Rectal smooth muscle tissue (tissue), 1 donor: Measurements from ENCODE around the gene DEDD2.

Source experiments
- H3K27ac ChIP-seq: one replicate; pipeline ENCODE4 v1.7.0; 2013; ENCODE audit warnings: low read depth, low read length, inconsistent platforms
- H3K27me3 ChIP-seq: one replicate; pipeline ENCODE4 v1.7.0; 2013; ENCODE audit warnings: low read length; ENCODE audit not compliant: control insufficient read depth, insufficient read depth
- H3K36me3 ChIP-seq: one replicate; pipeline ENCODE4 v1.7.0; 2013; ENCODE audit warnings: low read length; ENCODE audit not compliant: control insufficient read depth, insufficient read depth
- H3K4me1 ChIP-seq: one replicate; pipeline ENCODE4 v1.7.0; 2013; ENCODE audit warnings: low read length; ENCODE audit not compliant: control insufficient read depth, insufficient read depth
- H3K4me3 ChIP-seq: one replicate; pipeline ENCODE4 v1.7.0; 2013; ENCODE audit warnings: low read length
- H3K9ac ChIP-seq: one replicate; pipeline ENCODE4 v1.7.0; 2013; ENCODE audit warnings: low read length

The DEDD2 gene

GRCh38 chr19:42230571-42230970 is 13.1 kb upstream of the DEDD2 start:
- Histone ChIP-seq H3K27ac (no peak overlapping the region), H3K4me1 (no peaks in the 10 kb centered on the region), H3K27me3 (no peaks in the 10 kb centered on the region), H3K36me3 (peaks cover 58% of the 10 kb centered on the region), H3K9ac (no peak overlapping the region), H3K4me3 (no peak overlapping the region)

DNA sequence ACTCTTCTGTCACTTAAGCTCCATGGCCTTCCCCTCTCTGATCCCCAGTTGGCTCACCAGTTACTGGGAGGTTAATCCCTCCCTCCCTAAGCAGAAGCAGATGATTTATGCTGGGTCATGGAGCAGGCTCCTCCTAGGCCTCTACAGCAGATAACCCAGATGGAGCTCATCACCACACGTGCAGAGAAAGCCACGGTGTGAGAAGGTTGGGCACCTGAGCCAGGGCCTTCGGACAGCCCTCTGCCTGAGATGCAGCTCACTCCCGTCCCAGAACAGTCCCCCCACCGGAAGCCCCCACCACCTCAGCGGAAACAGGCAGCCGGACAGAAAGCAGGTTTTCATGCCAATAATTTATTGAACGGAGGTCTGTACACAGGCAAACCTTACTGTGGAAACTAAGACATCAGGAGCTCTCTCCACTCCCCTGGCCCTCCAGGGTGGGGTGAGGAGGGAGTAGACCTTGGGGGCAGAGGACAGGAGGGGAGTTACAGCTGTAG is 12.4 kb upstream of the DEDD2 start:
- no peaks in the 10 kb centered on the region for H3K4me1 ChIP-seq
- H3K27me3 ChIP-seq = no peaks in the 10 kb centered on the region
- no peak overlapping the region for H3K27ac ChIP-seq
- H3K4me3 ChIP-seq = no peak overlapping the region
- H3K9ac ChIP-seq = no peak overlapping the region
- peaks cover 56% of the 10 kb centered on the region for H3K36me3 ChIP-seq

DNA sequence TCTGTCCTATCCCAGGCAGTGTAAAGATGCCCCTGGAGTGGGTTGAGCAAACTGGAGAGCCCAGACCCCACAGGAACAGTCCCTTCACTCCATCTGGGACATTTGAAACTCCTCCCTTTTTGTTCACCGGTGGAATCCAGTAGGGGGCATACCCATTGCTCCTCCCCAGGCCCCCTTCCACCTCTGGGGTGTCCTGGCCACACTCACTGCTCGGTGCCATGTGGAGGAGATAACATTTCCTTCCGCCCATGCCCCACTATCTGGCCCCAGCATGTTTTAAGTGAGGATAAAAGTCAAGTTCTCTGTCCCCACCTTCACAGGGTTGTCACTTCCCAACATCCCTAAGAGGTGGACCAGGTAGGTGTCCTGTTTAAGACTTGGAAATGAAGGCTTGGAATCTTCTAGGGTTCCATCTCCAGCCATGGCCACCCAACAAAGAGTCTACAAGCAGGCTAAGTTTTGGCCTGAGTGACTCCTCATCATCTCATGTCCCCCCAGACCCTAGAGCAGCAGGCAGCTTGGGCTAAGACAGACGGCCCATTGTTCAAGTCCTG is 11.9 kb upstream of the DEDD2 start:
- H3K4me3 ChIP-seq = no peak overlapping the region
- no peak overlapping the region for H3K9ac ChIP-seq
- no peak overlapping the region for H3K27ac ChIP-seq
- no peaks in the 10 kb centered on the region for H3K4me1 ChIP-seq
- H3K27me3 ChIP-seq = no peaks in the 10 kb centered on the region
- H3K36me3 ChIP-seq = peaks cover 55% of the 10 kb centered on the region

DNA sequence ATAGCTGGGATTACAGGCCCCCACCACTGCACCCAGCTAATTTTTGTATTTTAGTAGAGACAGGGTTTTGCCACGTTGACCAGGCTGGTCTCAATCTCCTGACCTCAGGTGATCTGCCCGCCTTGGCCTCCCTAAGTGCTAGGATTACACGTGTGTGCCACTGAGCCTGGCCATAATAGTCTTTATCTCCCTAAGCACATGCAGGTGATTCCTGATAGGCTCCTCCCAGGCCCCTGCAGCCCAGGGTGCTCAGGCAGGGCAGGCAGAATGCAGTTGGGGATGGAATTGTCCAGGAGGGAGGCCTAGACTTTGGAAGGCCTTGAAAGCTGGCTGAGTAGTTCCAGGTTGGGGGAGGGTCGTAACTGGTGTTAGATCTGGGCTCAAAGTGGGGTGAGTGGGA is 11.2 kb upstream of the DEDD2 start:
- Histone ChIP-seq H3K4me1 (no peaks in the 10 kb centered on the region), H3K36me3 (peaks cover 50% of the 10 kb centered on the region), H3K27me3 (no peaks in the 10 kb centered on the region), H3K4me3 (no peak overlapping the region), H3K9ac (no peak overlapping the region), H3K27ac (no peak overlapping the region)

DNA sequence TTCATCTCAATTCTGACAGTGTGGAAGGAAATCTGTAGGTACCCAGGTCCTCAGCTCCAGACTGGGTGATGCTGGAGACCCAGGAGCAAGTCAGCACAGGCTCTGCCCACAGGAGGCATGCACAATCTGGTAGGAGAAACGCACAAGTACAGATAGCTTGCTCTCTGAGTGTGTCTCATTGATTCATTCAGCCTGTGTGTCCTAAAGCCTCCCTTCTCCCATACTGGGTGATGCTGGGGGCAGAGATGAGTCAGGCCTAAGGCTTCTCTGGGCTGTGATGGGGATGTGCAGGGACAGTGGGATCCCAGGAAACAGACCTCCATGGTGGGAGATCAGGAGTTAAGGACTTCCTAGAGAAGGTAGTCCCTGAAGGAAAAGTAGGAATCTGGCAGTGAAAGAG is 9.4 kb upstream of the DEDD2 start:
- Histone ChIP-seq H3K4me3 (no peak overlapping the region), H3K4me1 (no peaks in the 10 kb centered on the region), H3K27ac (no peak overlapping the region), H3K36me3 (peaks cover 36% of the 10 kb centered on the region), H3K27me3 (no peaks in the 10 kb centered on the region), H3K9ac (no peak overlapping the region)

DNA sequence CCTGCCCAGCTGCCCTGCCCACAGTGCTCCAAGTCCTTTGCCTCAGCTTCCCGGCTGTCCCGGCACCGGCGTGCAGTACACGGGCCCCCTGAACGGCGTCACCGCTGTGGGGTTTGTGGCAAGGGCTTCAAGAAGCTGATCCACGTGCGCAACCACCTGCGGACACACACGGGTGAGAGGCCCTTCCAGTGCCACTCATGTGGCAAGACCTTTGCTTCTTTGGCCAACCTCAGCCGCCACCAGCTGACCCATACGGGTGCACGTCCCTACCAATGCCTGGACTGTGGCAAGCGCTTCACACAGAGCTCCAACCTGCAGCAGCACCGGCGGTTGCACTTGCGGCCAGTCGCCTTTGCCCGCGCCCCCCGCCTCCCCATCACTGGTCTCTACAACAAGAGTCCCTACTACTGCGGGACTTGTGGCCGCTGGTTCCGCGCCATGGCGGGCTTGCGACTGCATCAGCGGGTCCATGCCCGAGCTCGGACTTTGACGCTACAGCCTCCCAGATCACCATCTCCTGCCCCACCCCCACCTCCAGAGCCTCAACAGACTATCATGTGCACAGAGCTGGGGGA is 8.3 kb upstream of the DEDD2 start:
- Histone ChIP-seq H3K9ac (no peak overlapping the region), H3K4me3 (no peak overlapping the region), H3K27ac (no peak overlapping the region), H3K4me1 (peaks cover 4% of the 10 kb centered on the region), H3K27me3 (no peaks in the 10 kb centered on the region), H3K36me3 (peaks cover 32% of the 10 kb centered on the region)

GRCh38 chr19:42224940-42225717 is 7.7 kb upstream of the DEDD2 start:
- no peak overlapping the region for H3K9ac ChIP-seq
- no peak overlapping the region for H3K4me3 ChIP-seq
- peaks cover 32% of the 10 kb centered on the region for H3K36me3 ChIP-seq
- no peak overlapping the region for H3K27ac ChIP-seq
- peaks cover 7% of the 10 kb centered on the region for H3K4me1 ChIP-seq
- no peaks in the 10 kb centered on the region for H3K27me3 ChIP-seq

GRCh38 chr19:42220751-42221097 is 3.2 kb upstream of the DEDD2 start:
- H3K4me1 ChIP-seq = peaks cover 18% of the 10 kb centered on the region
- peak overlapping the region; percentile 38 for H3K9ac ChIP-seq
- no peaks in the 10 kb centered on the region for H3K27me3 ChIP-seq
- peaks cover 9% of the 10 kb centered on the region for H3K36me3 ChIP-seq
- H3K4me3 ChIP-seq = peak overlapping the region; percentile 94
- peak overlapping the region; percentile 61 for H3K27ac ChIP-seq

DNA sequence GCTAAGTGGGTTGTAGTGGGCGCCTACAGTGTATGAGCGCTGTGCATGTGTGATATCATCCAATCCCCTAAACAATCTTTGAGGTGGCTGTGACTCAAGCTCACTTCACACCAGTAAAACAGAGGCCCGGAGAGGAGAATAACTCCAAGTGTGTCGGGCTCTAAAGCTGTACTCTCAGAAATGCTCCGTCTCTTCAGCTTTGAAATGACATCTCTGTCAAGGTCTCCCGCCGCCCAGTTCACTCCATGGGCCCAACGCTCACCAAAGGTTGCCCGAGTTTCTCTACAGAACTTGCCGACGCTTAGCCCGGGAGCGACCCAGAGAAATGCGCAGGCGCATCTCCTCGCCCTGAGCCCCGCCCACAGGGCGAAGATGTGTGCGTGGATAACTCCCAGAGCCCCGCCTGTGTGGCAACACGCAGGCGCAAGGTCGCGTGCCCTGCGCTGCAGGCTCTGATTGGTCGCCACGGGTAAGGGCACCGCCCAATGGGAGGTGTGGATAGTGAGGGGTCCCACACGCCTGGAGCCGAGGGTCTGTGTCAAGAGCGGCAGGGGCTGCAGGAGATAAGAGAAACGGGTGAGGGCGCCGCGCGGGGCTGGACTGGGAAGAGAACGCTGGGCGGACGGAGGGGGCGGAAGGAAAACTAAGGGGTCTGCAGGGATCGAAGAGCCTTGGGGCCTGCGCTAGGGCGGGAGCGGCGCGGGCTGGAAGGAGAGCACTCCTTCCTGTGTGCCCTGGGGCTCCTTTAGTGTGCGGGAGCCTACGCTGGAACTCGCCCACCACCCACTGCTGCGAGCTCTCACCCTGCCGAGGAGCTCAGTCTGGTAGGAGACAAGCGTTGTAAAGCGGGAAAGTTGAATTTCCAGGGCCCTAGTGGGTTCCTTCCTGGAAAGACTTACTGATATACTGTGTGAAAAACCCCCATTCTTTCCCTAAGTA is 2.6 kb upstream of the DEDD2 start, which contains the start of gene ZNF526:
TSS of gene ZNF526 (plus strand) at position 501 of the 939 bp plus-strand sequence. CDS start 4,092 bp downstream, outside the sequence.
- peak within 1 kb of the TSS; percentile 61 for H3K27ac ChIP-seq
- H3K9ac ChIP-seq = peak within 1 kb of the TSS; percentile 38
- H3K4me3 ChIP-seq = peak within 1 kb of the TSS; percentile 94
- no peaks in the 10 kb centered on the region for H3K27me3 ChIP-seq
- peaks cover 8% of the 10 kb centered on the region for H3K36me3 ChIP-seq
- H3K4me1 ChIP-seq = peaks cover 18% of the 10 kb centered on the region

DNA sequence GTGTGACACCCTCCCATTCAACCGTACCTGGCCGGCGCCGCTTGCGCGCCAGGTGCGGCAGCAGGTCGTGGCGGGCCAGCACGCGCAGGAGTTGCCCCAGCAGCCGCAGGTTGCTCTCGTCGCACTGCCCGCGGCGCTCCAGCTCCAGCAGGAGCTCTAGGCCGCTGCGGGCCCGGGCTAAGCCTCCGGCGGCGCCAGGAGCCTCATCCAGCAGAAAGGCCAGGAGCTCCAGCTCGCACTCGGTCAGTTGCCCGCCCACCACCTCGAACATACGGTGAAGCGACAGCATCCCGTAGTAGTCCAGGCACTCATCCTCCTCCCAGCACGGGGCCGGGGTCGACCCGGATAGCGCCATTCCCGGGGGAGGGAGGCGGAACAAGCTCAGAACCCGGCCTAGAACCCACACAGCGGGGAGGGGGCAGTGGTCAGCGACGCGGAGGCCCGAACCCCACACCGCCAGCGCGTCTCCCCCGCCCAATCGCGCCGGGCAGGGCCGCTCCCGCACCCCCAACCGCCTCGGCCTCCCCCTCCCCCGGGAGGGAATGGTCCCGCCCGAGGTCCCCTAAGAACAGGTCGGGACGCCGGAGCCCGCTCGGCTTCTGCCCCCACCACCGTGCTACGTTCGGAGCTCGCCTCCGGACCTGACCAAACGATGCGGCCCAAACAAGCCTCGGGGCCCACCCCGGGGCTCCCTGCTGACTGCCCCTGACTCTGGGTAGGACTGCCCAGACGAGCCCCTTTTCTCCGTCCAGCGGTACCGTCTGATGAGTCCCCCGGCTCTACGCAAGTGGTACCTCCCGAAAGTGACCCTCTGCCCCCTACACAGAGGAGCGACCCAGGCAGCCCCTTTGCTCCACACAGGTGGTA is 591 bp downstream of the DEDD2 start:
- peak overlapping the region; percentile 81 for H3K27ac ChIP-seq
- H3K4me3 ChIP-seq = peak overlapping the region; percentile 96
- H3K9ac ChIP-seq = peak overlapping the region; percentile 96
- H3K27me3 ChIP-seq = no peaks in the 10 kb centered on the region
- H3K4me1 ChIP-seq = peaks cover 18% of the 10 kb centered on the region
- H3K36me3 ChIP-seq = peaks cover 8% of the 10 kb centered on the region

DNA sequence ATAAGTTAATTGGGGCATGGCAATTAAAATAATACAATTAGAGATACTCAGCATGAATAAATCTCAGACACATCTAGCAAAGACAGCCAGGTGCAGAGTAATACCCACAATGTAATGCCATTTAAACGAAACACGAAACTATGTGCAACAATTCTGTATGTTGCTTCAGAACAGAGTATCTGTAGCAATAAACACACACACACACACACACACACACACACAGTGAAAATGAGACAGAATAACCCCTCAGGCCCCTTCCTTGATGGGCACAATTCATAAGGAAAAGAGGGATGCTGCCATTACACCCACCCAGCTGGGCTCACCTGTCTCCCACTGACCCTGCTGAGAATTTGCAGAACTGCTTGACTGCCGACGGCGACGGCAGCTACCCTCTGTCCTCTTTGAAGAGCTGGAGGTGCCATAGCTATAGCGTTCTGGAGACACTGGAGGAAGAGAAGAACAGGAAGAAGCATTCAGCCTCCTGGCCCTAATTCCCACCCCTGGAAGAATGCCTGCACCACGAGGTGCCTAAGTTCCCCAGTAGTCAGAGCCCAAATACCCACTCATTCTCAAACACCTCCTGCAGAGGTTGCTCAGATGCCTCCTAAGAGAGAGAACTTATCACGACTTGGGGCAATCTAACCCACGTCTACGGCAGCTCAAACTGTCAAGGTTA is 2.5 kb downstream of the DEDD2 start:
- Histone ChIP-seq H3K4me1 (peaks cover 11% of the 10 kb centered on the region), H3K9ac (no peak overlapping the region), H3K4me3 (peak overlapping the region; percentile 96), H3K27ac (no peak overlapping the region), H3K36me3 (peaks cover 8% of the 10 kb centered on the region), H3K27me3 (no peaks in the 10 kb centered on the region)
